AG09309 (cell line): ENCODE measurements around the gene VEZF1.

ENCODE experiments used
- DNase-seq: peaks from one replicate; pipeline ENCODE4 v3.0.0-alpha.2; 2010; ENCODE audit warnings: low read depth
- H3K4me3 ChIP-seq: 2 replicates; pipeline ENCODE4 v1.5.1; 2011; ENCODE audit warnings: mild to moderate bottlenecking, low read depth, low read length, moderate library complexity; ENCODE audit not compliant: control insufficient read depth
- TF ChIP-seq, protein P1 (sequence below): IDR thresholded peaks from 2 replicates; pipeline ENCODE4 v1.5.1; 2011; ENCODE audit warnings: mild to moderate bottlenecking, low read depth, low read length, inconsistent platforms; ENCODE audit not compliant: insufficient read depth, control insufficient read depth; ENCODE audit errors: missing control alignments

The VEZF1 gene

GRCh38 chr17:57938061-57938502 is 50.0 kb downstream of the VEZF1 start:
- no peak for DNase-seq
- no peak overlapping the region for H3K4me3 ChIP-seq
- TF ChIP-seq, protein P1, sequence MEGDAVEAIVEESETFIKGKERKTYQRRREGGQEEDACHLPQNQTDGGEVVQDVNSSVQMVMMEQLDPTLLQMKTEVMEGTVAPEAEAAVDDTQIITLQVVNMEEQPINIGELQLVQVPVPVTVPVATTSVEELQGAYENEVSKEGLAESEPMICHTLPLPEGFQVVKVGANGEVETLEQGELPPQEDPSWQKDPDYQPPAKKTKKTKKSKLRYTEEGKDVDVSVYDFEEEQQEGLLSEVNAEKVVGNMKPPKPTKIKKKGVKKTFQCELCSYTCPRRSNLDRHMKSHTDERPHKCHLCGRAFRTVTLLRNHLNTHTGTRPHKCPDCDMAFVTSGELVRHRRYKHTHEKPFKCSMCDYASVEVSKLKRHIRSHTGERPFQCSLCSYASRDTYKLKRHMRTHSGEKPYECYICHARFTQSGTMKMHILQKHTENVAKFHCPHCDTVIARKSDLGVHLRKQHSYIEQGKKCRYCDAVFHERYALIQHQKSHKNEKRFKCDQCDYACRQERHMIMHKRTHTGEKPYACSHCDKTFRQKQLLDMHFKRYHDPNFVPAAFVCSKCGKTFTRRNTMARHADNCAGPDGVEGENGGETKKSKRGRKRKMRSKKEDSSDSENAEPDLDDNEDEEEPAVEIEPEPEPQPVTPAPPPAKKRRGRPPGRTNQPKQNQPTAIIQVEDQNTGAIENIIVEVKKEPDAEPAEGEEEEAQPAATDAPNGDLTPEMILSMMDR, result no peak

- H3K4me3 ChIP-seq, result no peak overlapping the region
- DNase-seq, result no peak
- TF ChIP-seq, protein P1, result no peak
These were observed 50.6 kb downstream of the VEZF1 start for GRCh38 chr17:57937492-57937891.

GRCh38 chr17:57935833-57936807 is 51.9 kb downstream of the VEZF1 start:
- no peak for DNase-seq
- TF ChIP-seq, protein P1, result no peak
- H3K4me3 ChIP-seq, result no peak overlapping the region

DNA sequence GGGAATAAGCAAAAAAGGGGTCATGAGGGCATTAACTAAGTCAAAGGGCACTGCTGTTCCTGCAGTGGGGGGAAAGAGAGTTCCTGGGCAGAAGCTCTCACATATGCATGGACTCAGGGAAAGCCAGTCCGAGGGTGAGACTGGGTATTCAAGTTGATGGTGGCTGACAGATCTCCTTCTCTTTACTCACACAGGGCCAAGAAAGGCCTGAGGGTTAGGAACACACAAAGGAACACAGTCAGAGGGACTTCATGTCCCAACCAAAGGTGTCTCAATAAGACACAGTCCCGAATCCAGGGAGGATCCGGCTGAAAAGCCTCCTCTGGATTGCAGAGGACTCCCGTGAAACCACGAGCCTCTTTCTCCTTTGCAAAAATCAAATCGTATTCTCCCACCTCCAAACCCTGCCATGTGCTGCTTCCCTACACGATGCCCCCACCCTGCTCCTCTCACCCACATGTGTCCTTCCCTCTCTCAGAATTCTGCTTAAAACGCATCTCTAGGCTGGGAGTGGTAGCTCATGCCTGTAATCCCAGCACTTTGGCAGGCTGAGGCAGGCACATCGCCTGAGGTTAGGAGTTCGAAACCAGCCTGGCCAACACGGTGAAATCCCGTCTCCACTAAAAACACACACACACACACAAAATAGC is 56.4 kb downstream of the VEZF1 start:
- no peak overlapping the region for H3K4me3 ChIP-seq
- no peak for DNase-seq
- TF ChIP-seq, protein P1, result no peak

GRCh38 chr17:57930239-57930638 is 57.8 kb downstream of the VEZF1 start:
- DNase-seq, result no peak
- H3K4me3 ChIP-seq, result no peak overlapping the region
- TF ChIP-seq, protein P1, result no peak

- DNase-seq, result no peak
- no peak overlapping the region for H3K4me3 ChIP-seq
- TF ChIP-seq, protein P1, result no peak
These were observed 58.7 kb downstream of the VEZF1 start for GRCh38 chr17:57929386-57929785.
